Ovary (tissue), 3 donors: Measurements from ENCODE around the gene GPC1.
"Not testable (repeated sequence)": the region's sequence is repeated elsewhere in the genome, so short reads cannot be mapped to it uniquely, and the experiment has no call there.

Experiments
- EP300 ChIP-seq: sonication (generic); formaldehyde crosslinking; IDR thresholded peaks from one replicate; pipeline ENCODE4 v1.6.1; 2017; ENCODE audit warnings: antibody characterized with exemption
- POLR2A ChIP-seq: fragments of 450-650 bp; IDR thresholded peaks from one replicate; pipeline ENCODE4 v1.6.1; 2017; ENCODE audit warnings: antibody characterized with exemption, mild to moderate bottlenecking, moderate library complexity
- TF ChIP-seq, protein P1 (sequence below), 3 donors: fragments of 450-650 bp in 2 of 3; fragments of 200-600 bp in 1 of 3; IDR thresholded peaks; one replicate each; pipeline versions ENCODE4 v1.5.1 to v1.8.0; 2016 to 2022; ENCODE audit warnings: antibody characterized with exemption in 3 of 3, mild to moderate bottlenecking in 1 of 3
- donor health status: DM: no; HTN: no; CAD: no.

DNA sequence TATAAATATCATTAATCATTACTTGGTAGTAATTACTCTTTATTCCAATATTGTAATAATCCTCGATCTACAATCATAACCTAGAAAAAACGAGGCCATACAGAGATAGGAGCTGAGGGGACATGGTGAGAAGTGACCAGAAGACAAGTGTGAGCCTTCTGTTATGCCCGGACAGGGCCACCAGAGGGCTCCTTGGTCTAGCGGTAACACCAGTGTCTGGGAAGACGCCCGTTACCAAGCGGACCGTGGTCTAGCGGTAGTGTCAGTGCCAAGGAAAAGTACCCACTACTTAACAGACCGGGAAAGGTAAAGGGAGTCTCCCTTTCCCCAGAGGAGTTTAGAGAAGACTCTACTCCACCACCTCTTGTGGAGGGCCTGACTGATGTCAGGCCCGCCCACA is 59.5 kb downstream of the GPC1 start:
- TF ChIP-seq, protein P1, sequence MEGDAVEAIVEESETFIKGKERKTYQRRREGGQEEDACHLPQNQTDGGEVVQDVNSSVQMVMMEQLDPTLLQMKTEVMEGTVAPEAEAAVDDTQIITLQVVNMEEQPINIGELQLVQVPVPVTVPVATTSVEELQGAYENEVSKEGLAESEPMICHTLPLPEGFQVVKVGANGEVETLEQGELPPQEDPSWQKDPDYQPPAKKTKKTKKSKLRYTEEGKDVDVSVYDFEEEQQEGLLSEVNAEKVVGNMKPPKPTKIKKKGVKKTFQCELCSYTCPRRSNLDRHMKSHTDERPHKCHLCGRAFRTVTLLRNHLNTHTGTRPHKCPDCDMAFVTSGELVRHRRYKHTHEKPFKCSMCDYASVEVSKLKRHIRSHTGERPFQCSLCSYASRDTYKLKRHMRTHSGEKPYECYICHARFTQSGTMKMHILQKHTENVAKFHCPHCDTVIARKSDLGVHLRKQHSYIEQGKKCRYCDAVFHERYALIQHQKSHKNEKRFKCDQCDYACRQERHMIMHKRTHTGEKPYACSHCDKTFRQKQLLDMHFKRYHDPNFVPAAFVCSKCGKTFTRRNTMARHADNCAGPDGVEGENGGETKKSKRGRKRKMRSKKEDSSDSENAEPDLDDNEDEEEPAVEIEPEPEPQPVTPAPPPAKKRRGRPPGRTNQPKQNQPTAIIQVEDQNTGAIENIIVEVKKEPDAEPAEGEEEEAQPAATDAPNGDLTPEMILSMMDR (IDR thresholded peaks at IDR 0.05): not testable (repeated sequence)
- not testable (repeated sequence) for TF ChIP-seq POLR2A, EP300
